PC-3 (cell line): ENCODE data around the gene CEP170.

ENCODE experiments used
- CTCF ChIP-seq: fragments of 300-600 bp; sonication (generic); conservative IDR thresholded peaks from 2 replicates; pipeline ENCODE4 v1.5.1; 2017; ENCODE audit warnings: antibody characterized with exemption, low read depth, mild to moderate bottlenecking, low read length
- EZH2 ChIP-seq: fragments of 300-600 bp; sonication (generic); IDR thresholded peaks from one replicate; pipeline ENCODE4 v1.6.1; 2017; ENCODE audit warnings: antibody characterized with exemption, mild to moderate bottlenecking, low read length; ENCODE audit not compliant: unreplicated experiment
- EZH2phosphoT487 ChIP-seq: fragments of 300-600 bp; sonication (generic); IDR thresholded peaks from 2 replicates; pipeline ENCODE4 v1.6.1; 2018; ENCODE audit warnings: mild to moderate bottlenecking, antibody characterized with exemption, low read length, borderline replicate concordance

GRCh38 chr1:243254927-243255790 is at the start of gene CEP170:
- no peak for TF ChIP-seq CTCF
- TF ChIP-seq EZH2, result no peak
- TF ChIP-seq EZH2phosphoT487, result no peak
